Measurements from ENCODE around the gene ASS1. TPM values are rescaled to one million over a fixed set of nuclear protein-coding genes. Genes with fewer than 3 reads are reported as not detected.

ASS1 gene
- total and polyA plus RNA-seq, 2 of the 13 experiments (the other 11 are each of a cell fraction or from before 2014, with no cell fraction given), result 77.6 to 122 TPM

GRCh38 chr9:130461218-130461630 is 16.5 kb downstream of the ASS1 start (continued):
- TF ChIP-seq ZNF772 (CRISPR knock-in tag; IDR thresholded peaks at IDR 0.05), result peak; percentile 40; the same call in 1 of the 2 replicates
- no peak for TF ChIP-seq TBX2 (CRISPR knock-in tag; IDR thresholded peaks at IDR 0.05; ENCODE audit: borderline replicate concordance)
- TF ChIP-seq ZNF670 (CRISPR knock-in tag; IDR thresholded peaks at IDR 0.05; ENCODE audit: borderline replicate concordance), result no peak
- no peak for TF ChIP-seq KDM1A (CRISPR knock-in tag; IDR thresholded peaks at IDR 0.05)
- peak; percentile 62 for TF ChIP-seq PATZ1 (CRISPR knock-in tag; IDR thresholded peaks at IDR 0.05)
- no peak for TF ChIP-seq ZNF260 (CRISPR knock-in tag; IDR thresholded peaks at IDR 0.05; ENCODE audit: borderline replicate concordance, low read depth)
- TF ChIP-seq THAP11 (CRISPR knock-in tag; IDR thresholded peaks at IDR 0.05), result no peak
- TF ChIP-seq ZNF431 (CRISPR knock-in tag; IDR thresholded peaks at IDR 0.05; ENCODE audit: borderline replicate concordance, low read depth), result no peak
- TF ChIP-seq GTF2F1 (IDR thresholded peaks at IDR 0.05; ENCODE audit: low read length), result no peak
- TF ChIP-seq ZBTB43 (CRISPR knock-in tag; conservative IDR thresholded peaks at IDR 0.05), result no peak
- no peak for TF ChIP-seq ZBTB2 (CRISPR knock-in tag; IDR thresholded peaks at IDR 0.05; ENCODE audit: low read depth)
- TF ChIP-seq TFAP4 (IDR thresholded peaks at IDR 0.05; ENCODE audit: borderline replicate concordance, low read depth), result no peak
- 0 out of 2 replicates have a peak, but pooled peaks have one; percentile 49 for TF ChIP-seq HNRNPL (IDR thresholded peaks at IDR 0.05; ENCODE audit: low read depth, low read length)
- no peak for TF ChIP-seq MYPOP (CRISPR knock-in tag; IDR thresholded peaks at IDR 0.05)
- TF ChIP-seq DNMT1 (CRISPR knock-in tag; IDR thresholded peaks at IDR 0.05), result peak; percentile 45; the same call in 1 of the 2 replicates
- TF ChIP-seq POLR2AphosphoS5 (IDR thresholded peaks at IDR 0.05; ENCODE audit: low read depth, low read length), result no peak
- no peak for TF ChIP-seq JUNB (CRISPR knock-in tag; IDR thresholded peaks at IDR 0.05; ENCODE audit: borderline replicate concordance)
- 0 out of 2 replicates have a peak, but pooled peaks have one; percentile 24 for TF ChIP-seq ZFX (CRISPR knock-in tag; IDR thresholded peaks at IDR 0.05; ENCODE audit: low read depth)
- TF ChIP-seq E2F5 (CRISPR knock-in tag; conservative IDR thresholded peaks at IDR 0.05), result no peak
- TF ChIP-seq STAG1 (CRISPR knock-in tag; IDR thresholded peaks at IDR 0.05), result peak; percentile 99

Data from HepG2 (cell line).